ENCODE data around the gene ZNF516.
A peak's percentile ranks its signal among the peaks of the same experiment; 100 is the strongest.

ZNF516 gene

DNA sequence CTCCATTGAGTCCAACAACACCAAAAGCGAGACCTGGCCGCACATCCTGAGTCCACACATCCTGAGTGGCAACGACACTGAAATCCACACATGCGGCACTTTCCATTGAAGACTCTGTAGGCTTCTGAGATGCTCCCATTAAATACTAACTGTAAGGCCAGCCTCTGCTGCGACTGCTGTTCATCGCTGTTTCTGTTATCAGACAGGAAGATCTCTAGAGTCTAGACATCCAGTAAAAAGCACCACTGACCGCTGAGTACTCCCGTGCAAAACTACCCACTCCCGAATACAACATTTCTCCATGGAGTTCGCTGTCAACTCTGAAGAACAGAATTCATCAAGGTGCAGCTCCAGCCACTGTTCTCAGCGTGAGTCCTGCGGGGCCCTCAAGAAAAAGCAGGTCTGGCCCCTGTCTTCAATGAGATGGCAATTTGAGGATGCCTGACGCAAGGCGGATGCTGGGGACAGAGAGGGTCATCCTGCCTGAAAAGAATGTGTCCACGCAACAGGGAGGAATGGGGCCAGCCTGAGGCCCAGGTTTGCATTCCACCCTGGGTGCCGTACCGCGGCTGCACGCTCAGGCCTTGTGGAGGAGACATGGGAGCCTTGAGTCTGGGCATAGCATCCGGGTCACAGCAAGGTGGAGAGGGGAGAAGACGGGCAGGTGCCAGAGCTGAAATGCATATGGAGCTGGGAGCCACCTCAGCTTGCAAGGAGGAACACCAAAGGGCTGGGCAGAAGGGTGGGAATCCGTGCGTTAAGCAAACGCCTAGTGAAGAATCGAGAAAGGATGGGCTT is 61.9 kb downstream of the ZNF516 start:
- H3K4me3 ChIP-seq (ENCODE audit: low read depth in 1 of 2, low read length in 1 of 2), result no peak overlapping the region
- no peaks in the 10 kb centered on the region for H3K9me3 ChIP-seq
- H3K27me3 ChIP-seq, result no peaks in the 10 kb centered on the region
- TF ChIP-seq, protein P1, sequence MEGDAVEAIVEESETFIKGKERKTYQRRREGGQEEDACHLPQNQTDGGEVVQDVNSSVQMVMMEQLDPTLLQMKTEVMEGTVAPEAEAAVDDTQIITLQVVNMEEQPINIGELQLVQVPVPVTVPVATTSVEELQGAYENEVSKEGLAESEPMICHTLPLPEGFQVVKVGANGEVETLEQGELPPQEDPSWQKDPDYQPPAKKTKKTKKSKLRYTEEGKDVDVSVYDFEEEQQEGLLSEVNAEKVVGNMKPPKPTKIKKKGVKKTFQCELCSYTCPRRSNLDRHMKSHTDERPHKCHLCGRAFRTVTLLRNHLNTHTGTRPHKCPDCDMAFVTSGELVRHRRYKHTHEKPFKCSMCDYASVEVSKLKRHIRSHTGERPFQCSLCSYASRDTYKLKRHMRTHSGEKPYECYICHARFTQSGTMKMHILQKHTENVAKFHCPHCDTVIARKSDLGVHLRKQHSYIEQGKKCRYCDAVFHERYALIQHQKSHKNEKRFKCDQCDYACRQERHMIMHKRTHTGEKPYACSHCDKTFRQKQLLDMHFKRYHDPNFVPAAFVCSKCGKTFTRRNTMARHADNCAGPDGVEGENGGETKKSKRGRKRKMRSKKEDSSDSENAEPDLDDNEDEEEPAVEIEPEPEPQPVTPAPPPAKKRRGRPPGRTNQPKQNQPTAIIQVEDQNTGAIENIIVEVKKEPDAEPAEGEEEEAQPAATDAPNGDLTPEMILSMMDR (IDR thresholded peaks at IDR 0.05), result no peak
- peak overlapping the region; percentile 51 for H3K27ac ChIP-seq
- H3K4me1 ChIP-seq (ENCODE audit: control insufficient read depth in 1 of 2, insufficient read depth in 1 of 2, low read depth in 1 of 2, low read length in 1 of 2), result peaks cover 23 to 40% of the 10 kb centered on the region in 2 experiments
- peaks cover 60% of the 10 kb centered on the region for H3K36me3 ChIP-seq

DNA sequence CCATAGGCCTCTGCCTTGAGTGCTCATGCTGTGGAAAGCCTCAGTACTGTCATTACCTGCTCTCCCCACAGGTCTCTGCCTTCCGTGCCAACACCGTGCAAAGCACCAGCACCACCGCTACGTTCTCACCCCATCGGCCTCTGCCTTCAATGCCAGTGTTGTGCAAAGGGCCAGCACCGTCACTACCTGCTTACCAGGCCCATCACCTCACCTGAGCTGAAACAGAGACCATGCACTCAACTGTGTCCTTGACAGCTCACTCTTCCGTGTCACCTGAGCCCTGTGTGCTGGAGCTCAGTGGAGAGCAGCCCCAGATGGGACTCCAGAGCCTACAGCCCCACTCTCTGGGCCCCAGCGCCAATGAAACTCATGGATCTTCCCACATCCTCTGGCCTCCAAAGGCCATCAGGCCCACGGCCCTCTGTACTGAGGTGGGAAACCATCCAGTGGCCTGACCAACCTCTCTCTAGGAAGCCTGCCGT is 62.7 kb downstream of the ZNF516 start:
- H3K4me1 ChIP-seq (ENCODE audit: control insufficient read depth in 1 of 2, insufficient read depth in 1 of 2, low read depth in 1 of 2, low read length in 1 of 2), result peaks cover 24 to 40% of the 10 kb centered on the region in 2 experiments
- H3K4me3 ChIP-seq (ENCODE audit: low read depth in 1 of 2, low read length in 1 of 2), result no peak overlapping the region
- H3K27ac ChIP-seq, result peak overlapping the region; percentile 51
- no peaks in the 10 kb centered on the region for H3K27me3 ChIP-seq
- no peaks in the 10 kb centered on the region for H3K9me3 ChIP-seq
- TF ChIP-seq, protein P1 (IDR thresholded peaks at IDR 0.05), result no peak
- peaks cover 52% of the 10 kb centered on the region for H3K36me3 ChIP-seq

DNA sequence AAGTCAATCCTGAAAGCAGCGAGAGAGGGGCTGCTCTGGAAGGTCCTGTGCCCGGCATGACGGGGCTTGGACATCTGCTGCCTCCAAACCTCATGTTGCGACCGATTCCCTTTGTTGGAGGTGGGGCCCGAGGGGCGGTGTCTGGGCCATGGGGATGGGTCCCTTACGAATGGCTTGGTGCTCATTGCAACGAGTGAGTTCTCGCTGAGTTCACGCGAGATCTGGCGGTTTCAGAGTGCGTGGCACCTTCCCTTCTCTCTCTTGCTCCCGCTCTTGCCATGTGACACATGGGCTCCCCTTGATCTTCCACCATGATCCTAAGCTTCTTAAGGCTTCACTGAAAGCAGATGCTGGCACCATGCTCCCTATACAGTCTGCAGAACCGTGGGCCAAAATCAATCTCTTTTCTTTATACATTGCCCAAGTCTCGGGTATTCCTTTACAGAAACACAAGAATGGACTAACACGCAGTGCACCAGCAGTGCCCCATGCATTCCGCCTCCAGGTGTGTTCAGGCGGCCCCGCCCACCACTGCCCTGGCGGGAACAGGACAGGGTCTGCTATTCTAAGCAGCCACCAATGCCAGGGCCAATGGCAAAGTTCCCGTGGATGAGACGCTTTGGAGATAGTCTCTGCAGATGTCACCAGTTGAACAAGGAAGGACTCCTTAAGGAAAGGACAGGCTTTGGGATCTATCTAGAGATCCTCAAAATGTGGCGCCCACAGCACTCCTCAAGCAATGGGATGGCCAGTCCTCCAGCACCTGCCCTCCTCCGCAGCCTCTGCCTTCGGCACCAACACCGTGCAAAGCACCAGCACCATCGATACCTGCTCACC is 63.4 kb downstream of the ZNF516 start:
- no peaks in the 10 kb centered on the region for H3K9me3 ChIP-seq

DNA sequence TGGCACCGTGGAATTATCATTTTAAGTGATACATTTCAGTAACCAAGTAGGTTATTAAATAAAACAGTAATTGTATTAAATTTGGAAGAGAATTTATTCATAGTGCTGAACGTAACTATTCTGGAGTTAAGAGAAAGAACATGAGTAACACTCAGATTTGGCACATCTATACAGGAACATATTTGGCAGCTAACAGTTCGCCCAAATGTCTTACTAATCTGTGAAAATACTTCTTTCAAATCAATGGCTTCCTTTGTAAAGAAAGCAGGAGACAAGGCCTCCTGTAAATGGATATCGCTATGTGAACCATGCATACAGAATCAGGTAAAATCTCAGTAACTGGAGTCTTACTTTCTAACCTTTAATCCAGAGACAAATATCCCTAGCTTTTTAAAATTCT is 64.4 kb downstream of the ZNF516 start:
- Histone ChIP-seq H3K4me1 (ENCODE audit: control insufficient read depth in 1 of 2, insufficient read depth in 1 of 2, low read depth in 1 of 2, low read length in 1 of 2) (peaks cover 34 to 53% of the 10 kb centered on the region in 2 experiments), H3K36me3 (peaks cover 36% of the 10 kb centered on the region), H3K4me3 (ENCODE audit: low read depth in 1 of 2, low read length in 1 of 2) (no peak overlapping the region), H3K27me3 (no peaks in the 10 kb centered on the region), H3K27ac (peak overlapping the region; percentile 23), H3K9me3 (no peaks in the 10 kb centered on the region)
- TF ChIP-seq, protein P1 (IDR thresholded peaks at IDR 0.05), result no peak

More for the DNA sequence above, 63.4 kb downstream of the ZNF516 start:
- peaks cover 30 to 47% of the 10 kb centered on the region in 2 experiments for H3K4me1 ChIP-seq (ENCODE audit: control insufficient read depth in 1 of 2, insufficient read depth in 1 of 2, low read depth in 1 of 2, low read length in 1 of 2)
- peaks cover 45% of the 10 kb centered on the region for H3K36me3 ChIP-seq
- H3K4me3 ChIP-seq (ENCODE audit: low read depth in 1 of 2, low read length in 1 of 2), result no peak overlapping the region
- TF ChIP-seq, protein P1 (IDR thresholded peaks at IDR 0.05), result no peak
- peak overlapping the region; percentile 51 for H3K27ac ChIP-seq
- no peaks in the 10 kb centered on the region for H3K27me3 ChIP-seq

DNA sequence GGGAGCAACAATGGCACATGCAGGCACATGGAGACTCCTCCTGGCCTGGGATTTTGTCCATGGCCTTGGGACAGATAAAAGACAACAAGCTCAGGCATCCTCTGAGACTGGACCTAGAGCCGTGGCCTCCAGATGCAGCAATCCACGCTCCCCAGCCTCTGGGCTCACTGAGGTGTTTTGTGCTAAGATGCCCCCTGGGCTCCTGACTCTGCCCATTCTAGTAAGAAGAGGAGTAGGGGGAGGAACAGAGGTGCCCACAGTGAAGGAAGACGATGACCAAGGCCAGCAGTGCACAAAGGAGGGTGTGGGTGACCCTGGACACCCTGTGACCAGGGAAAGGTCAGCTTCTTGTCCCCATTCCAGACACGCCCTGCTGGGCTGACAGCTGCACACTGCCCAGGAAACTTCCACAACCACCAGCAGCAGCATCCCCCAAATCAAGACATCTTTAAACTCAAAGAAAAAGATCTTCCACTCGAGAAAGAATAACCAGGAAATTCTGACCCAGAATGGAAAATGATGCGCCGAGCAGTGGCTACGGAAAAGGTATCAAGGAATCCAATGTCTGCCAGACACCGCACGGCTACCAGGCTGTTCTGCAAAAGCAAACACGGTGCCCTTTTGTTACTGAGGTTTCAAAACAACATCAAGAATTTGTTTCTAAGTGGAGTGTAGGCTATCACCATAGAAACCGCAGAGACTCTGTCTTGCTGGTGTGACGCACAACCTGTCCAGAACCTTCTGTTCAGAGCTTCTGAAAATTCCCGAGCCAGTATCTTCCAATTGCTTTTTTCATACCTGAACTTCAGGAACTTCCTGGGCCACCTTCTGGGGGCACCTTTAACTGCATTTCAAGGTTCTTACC is 65.5 kb downstream of the ZNF516 start:
- no peaks in the 10 kb centered on the region for H3K9me3 ChIP-seq
- H3K4me1 ChIP-seq (ENCODE audit: control insufficient read depth in 1 of 2, insufficient read depth in 1 of 2, low read depth in 1 of 2, low read length in 1 of 2), result peaks cover 43 to 56% of the 10 kb centered on the region in 2 experiments
- H3K36me3 ChIP-seq, result peaks cover 25% of the 10 kb centered on the region
- H3K27me3 ChIP-seq, result no peaks in the 10 kb centered on the region
- TF ChIP-seq, protein P1 (IDR thresholded peaks at IDR 0.05), result no peak
- H3K27ac ChIP-seq, result peak overlapping the region; percentile 55
- no peak overlapping the region for H3K4me3 ChIP-seq (ENCODE audit: low read depth in 1 of 2, low read length in 1 of 2)

Measured in neutrophil (primary cell).